Right atrium auricular region (tissue), 2 donors: ENCODE data around the gene NSMCE1. TPM values are rescaled to one million over a fixed set of nuclear protein-coding genes. Genes with fewer than 3 reads are reported as not detected.

Experiments
- DNase-seq: peaks from one replicate; pipeline ENCODE4 v3.0.0-alpha.2; 2019; ENCODE audit warnings: low spot score
- H3K27ac ChIP-seq, 2 donors: fragments of 200-600 bp; sonication (generic); 1 replicate in 1 of 2; 2 replicates in 1 of 2; pipeline ENCODE4 v1.5.1; 2016 to 2019
- H3K27me3 ChIP-seq, 2 donors: fragments of 200-600 bp; sonication (generic); one replicate each; pipeline versions ENCODE4 v1.5.1 to v1.6.0; 2017 to 2019
- H3K36me3 ChIP-seq: fragments of 200-600 bp; sonication (generic); one replicate; pipeline ENCODE4 v1.5.1; 2016
- H3K4me1 ChIP-seq, 2 donors: fragments of 200-600 bp; sonication (generic); one replicate each; pipeline versions ENCODE4 v1.5.1 to v1.6.0; 2017 to 2019
- H3K4me3 ChIP-seq, 2 donors: fragments of 200-600 bp; sonication (generic); 1 replicate in 1 of 2; 2 replicates in 1 of 2; pipeline ENCODE4 v1.5.1; 2017 to 2019; ENCODE audit warnings: mild to moderate bottlenecking in 1 of 2, moderate library complexity in 1 of 2
- H3K9me3 ChIP-seq, 2 donors: fragments of 200-600 bp; sonication (generic); one replicate each; pipeline ENCODE4 v1.5.1; 2019
- CTCF ChIP-seq, 2 donors: fragments of 200-600 bp; sonication (generic); IDR thresholded peaks; one replicate each; pipeline ENCODE4 v1.5.1; 2019; ENCODE audit warnings: antibody characterized with exemption in 2 of 2
- total RNA-seq, 2 donors: library from RNA; depleted of rRNA; stranded (reverse); fragments of >200 nt; gene quantifications; one replicate each; pipeline ENCODE4 v1.1.0, GENCODE V29; 2016

Gene NSMCE1
- total RNA-seq, 2 donors from 2014 or later: 24.0 to 35.8 TPM

- TF ChIP-seq CTCF (IDR thresholded peaks at IDR 0.05): no peak
- Histone ChIP-seq H3K9me3 (no peaks in the 10 kb centered on the region), H3K27me3 (no peaks in the 10 kb centered on the region), H3K4me3 (no peak overlapping the region), H3K4me1 (peaks cover 0 to 22% of the 10 kb centered on the region in 2 donors), H3K27ac (no peak overlapping the region), H3K36me3 (peaks cover 5% of the 10 kb centered on the region)
- no peak for DNase-seq
Observed at GRCh38 chr16:27226976-27227705, 41.4 kb downstream of the NSMCE1 start.

GRCh38 chr16:27226476-27226875 is 42.1 kb downstream of the NSMCE1 start:
- peaks cover 0 to 29% of the 10 kb centered on the region in 2 donors for H3K4me1 ChIP-seq
- H3K36me3 ChIP-seq: no peaks in the 10 kb centered on the region
- no peaks in the 10 kb centered on the region for H3K27me3 ChIP-seq
- no peak overlapping the region for H3K4me3 ChIP-seq
- no peak for DNase-seq
- no peak overlapping the region for H3K27ac ChIP-seq
- TF ChIP-seq CTCF (IDR thresholded peaks at IDR 0.05): no peak
- H3K9me3 ChIP-seq: no peaks in the 10 kb centered on the region

GRCh38 chr16:27225536-27226360 is 42.8 kb downstream of the NSMCE1 start:
- no peak for TF ChIP-seq CTCF (IDR thresholded peaks at IDR 0.05)
- no peaks in the 10 kb centered on the region for H3K36me3 ChIP-seq
- no peaks in the 10 kb centered on the region for H3K27me3 ChIP-seq
- H3K4me3 ChIP-seq: no peak overlapping the region
- H3K27ac ChIP-seq: no peak overlapping the region
- no peaks in the 10 kb centered on the region for H3K9me3 ChIP-seq
- DNase-seq: no peak
- peaks cover 0 to 30% of the 10 kb centered on the region in 2 donors for H3K4me1 ChIP-seq

GRCh38 chr16:27224741-27225300 is 43.8 kb downstream of the NSMCE1 start:
- no peak for DNase-seq
- no peak for TF ChIP-seq CTCF (IDR thresholded peaks at IDR 0.05)
- Histone ChIP-seq H3K4me1 (peaks cover 0 to 30% of the 10 kb centered on the region in 2 donors), H3K36me3 (no peaks in the 10 kb centered on the region), H3K4me3 (no peak overlapping the region), H3K27ac (no peak overlapping the region), H3K9me3 (no peaks in the 10 kb centered on the region), H3K27me3 (no peaks in the 10 kb centered on the region)

GRCh38 chr16:27224271-27224737 is 44.3 kb downstream of the NSMCE1 start:
- peaks cover 0 to 25% of the 10 kb centered on the region in 2 donors for H3K4me1 ChIP-seq
- no peaks in the 10 kb centered on the region for H3K27me3 ChIP-seq
- H3K4me3 ChIP-seq: no peak overlapping the region
- H3K27ac ChIP-seq: no peak overlapping the region
- DNase-seq: no peak
- H3K9me3 ChIP-seq: no peaks in the 10 kb centered on the region
- no peak for TF ChIP-seq CTCF (IDR thresholded peaks at IDR 0.05)
- H3K36me3 ChIP-seq: no peaks in the 10 kb centered on the region
